Calu3 (cell line): ENCODE measurements around the gene TMEM106C. TPM values are rescaled to one million over a fixed set of nuclear protein-coding genes. Genes with fewer than 3 reads are reported as not detected.

Experiments
- BruUV-seq: library from RNA; stranded (reverse); fragments of 400-500 nt; replicated peaks from 2 replicates; lab custom pipeline; 2021; lab: Mats Ljungman, UMichigan
- CTCF ChIA-PET: fragments of 300-600 bp; sonication (Branson Sonifier 250); formaldehyde crosslinking; loops from one replicate; lab custom pipeline; 2022; ENCODE audit warnings: antibody characterized with exemption; lab: Charles Lee
- DNase-seq: peaks from one replicate; pipeline ENCODE4 v3.0.0; 2022
- H3K27ac Mint-ChIP-seq: one replicate; pipeline ENCODE4 v1.8.0; 2022; ENCODE audit warnings: mixed read lengths; ENCODE audit not compliant: unreplicated experiment
- H3K27me3 Mint-ChIP-seq: one replicate; pipeline ENCODE4 v1.8.0; 2022; ENCODE audit warnings: mixed read lengths; ENCODE audit not compliant: unreplicated experiment
- H3K36me3 Mint-ChIP-seq: one replicate; pipeline ENCODE4 v1.8.0; 2022; ENCODE audit warnings: mild to moderate bottlenecking, moderate library complexity, mixed read lengths; ENCODE audit not compliant: insufficient read depth, unreplicated experiment
- H3K4me1 Mint-ChIP-seq: one replicate; pipeline ENCODE4 v1.8.0; 2022; ENCODE audit warnings: mild to moderate bottlenecking, low read depth, mixed read lengths; ENCODE audit not compliant: unreplicated experiment
- H3K4me3 Mint-ChIP-seq: one replicate; pipeline ENCODE4 v1.8.0; 2022; ENCODE audit warnings: mild to moderate bottlenecking, low read depth, moderate library complexity, mixed read lengths; ENCODE audit not compliant: unreplicated experiment
- H3K9me3 Mint-ChIP-seq: one replicate; pipeline ENCODE4 v1.8.0; 2022; ENCODE audit warnings: low read depth, mixed read lengths; ENCODE audit not compliant: unreplicated experiment
- CTCF ChIP-seq: fragments of 200-600 bp; IDR thresholded peaks from one replicate; pipeline ENCODE4 v1.8.0; 2022; ENCODE audit warnings: antibody characterized with exemption; ENCODE audit not compliant: unreplicated experiment
- intact Hi-C: fragments of 100-400 bp; cut with micrococcal nuclease; formaldehyde crosslinking; loops from one replicate; pipeline ENCODE4 v1.10.0; 2022; ENCODE audit not compliant: unreplicated experiment
- total RNA-seq: library from RNA; stranded (reverse); gene quantifications from 2 replicates; pipeline ENCODE4 v1.2.3, GENCODE V29; 2022

The TMEM106C gene
- total RNA-seq, 1 experiment from 2014 or later = 77.3 TPM

- no peak for DNase-seq
- intact Hi-C loops = no loop called here
- H3K4me1 Mint-ChIP-seq = peaks cover 8% of the 10 kb centered on the region
- no peak overlapping the region for H3K27ac Mint-ChIP-seq
- CTCF ChIA-PET = no interaction called here
- no peaks in the 10 kb centered on the region for H3K9me3 Mint-ChIP-seq
- no peak overlapping the region for H3K4me3 Mint-ChIP-seq
- no peak for TF ChIP-seq CTCF
- H3K36me3 Mint-ChIP-seq = no peaks in the 10 kb centered on the region
- BruUV-seq = no TSS peak
- H3K27me3 Mint-ChIP-seq = no peaks in the 10 kb centered on the region
Observed at GRCh38 chr12:47941871-47942613, 21.4 kb upstream of the TMEM106C start.

- no peaks in the 10 kb centered on the region for H3K27me3 Mint-ChIP-seq
- intact Hi-C loops = no loop called here
- no peak overlapping the region for H3K4me3 Mint-ChIP-seq
- TF ChIP-seq CTCF = no peak
- peaks cover 8% of the 10 kb centered on the region for H3K4me1 Mint-ChIP-seq
- no TSS peak for BruUV-seq
- no peaks in the 10 kb centered on the region for H3K9me3 Mint-ChIP-seq
- H3K36me3 Mint-ChIP-seq = no peaks in the 10 kb centered on the region
- no peak overlapping the region for H3K27ac Mint-ChIP-seq
- no peak for DNase-seq
- CTCF ChIA-PET = no interaction called here
Observed at GRCh38 chr12:47942614-47943225, 20.7 kb upstream of the TMEM106C start.

DNA sequence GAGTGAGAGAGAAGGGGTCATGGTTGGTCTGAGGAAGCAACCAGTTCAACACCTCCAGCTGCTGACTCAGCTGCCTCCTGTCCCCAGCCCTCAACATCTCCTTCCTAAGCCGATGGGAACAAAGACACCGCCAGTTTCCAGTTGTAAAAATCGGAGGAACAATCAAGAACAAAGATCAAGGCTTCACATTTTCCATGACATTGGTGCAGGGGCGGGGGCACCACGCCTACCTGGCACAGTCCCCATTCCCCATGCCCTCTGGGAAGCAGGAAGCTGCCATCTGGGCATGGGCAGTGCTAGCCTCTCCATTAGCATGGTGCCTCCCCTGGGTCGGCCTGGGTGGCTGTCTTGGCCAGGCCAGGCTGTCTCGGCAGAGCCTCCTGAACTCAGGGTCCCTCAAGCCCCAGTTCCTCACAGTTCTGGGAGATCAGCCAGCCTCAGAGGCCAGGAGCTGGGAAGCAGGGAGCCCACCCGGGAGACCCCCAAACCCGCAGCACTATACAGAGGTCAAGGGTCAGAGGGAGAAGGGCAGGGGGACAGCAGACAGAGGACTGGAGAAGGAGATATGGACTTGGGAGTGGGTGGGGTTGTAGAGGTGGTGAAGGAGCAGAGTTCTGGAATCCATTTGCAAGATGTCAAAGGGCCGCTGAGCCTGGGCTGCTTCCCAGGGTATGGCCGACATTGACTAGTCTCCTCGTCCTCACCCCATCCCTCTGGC lies 19.6 kb upstream of the TMEM106C start:
- H3K4me1 Mint-ChIP-seq = peaks cover 8% of the 10 kb centered on the region
- no peak for DNase-seq
- H3K27ac Mint-ChIP-seq = no peak overlapping the region
- no peak overlapping the region for H3K4me3 Mint-ChIP-seq
- intact Hi-C loops = no loop called here
- BruUV-seq = no TSS peak
- CTCF ChIA-PET = no interaction called here
- no peaks in the 10 kb centered on the region for H3K9me3 Mint-ChIP-seq
- TF ChIP-seq CTCF = no peak
- H3K27me3 Mint-ChIP-seq = no peaks in the 10 kb centered on the region
- H3K36me3 Mint-ChIP-seq = no peaks in the 10 kb centered on the region

DNA sequence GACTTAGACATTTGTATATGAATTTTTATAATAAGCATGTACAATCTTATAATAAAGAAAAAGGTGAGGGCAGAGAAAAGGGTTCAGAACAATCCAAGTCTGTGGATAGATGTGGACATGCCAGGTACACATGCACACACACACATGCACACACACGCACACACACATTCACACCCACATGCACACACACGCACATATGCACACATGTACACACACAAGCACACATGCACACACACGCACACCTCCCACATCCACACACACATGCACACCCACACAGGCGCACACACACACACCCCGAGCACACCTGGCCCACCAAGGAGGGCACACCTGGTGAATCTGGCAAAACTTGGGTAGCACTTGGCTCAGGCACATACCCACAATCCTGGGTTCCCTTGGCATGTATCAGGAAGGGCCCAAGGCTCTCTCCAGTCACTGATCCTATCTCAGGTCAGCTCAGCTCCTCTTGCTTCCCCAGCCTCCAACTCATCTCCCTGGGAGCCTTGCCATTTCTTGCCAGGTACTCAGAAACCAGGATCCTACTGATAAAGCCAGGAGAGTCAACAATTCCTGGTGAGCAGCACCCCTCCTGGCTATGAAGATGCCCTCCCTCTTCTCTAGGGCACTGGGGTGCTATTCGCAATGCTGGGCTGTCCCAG lies 18.6 kb upstream of the TMEM106C start:
- no peak for DNase-seq
- peaks cover under 1% of the 10 kb centered on the region for H3K27me3 Mint-ChIP-seq
- H3K9me3 Mint-ChIP-seq = no peaks in the 10 kb centered on the region
- intact Hi-C loops = no loop called here
- no peaks in the 10 kb centered on the region for H3K36me3 Mint-ChIP-seq
- peaks cover 8% of the 10 kb centered on the region for H3K4me1 Mint-ChIP-seq
- CTCF ChIA-PET = no interaction called here
- no peak overlapping the region for H3K4me3 Mint-ChIP-seq
- BruUV-seq = no TSS peak
- no peak overlapping the region for H3K27ac Mint-ChIP-seq
- no peak for TF ChIP-seq CTCF
